Esophagus squamous epithelium (tissue), 5 donors: ENCODE measurements around the gene FAM83F. TPM values are rescaled to one million over a fixed set of nuclear protein-coding genes. Genes with fewer than 3 reads are reported as not detected.
A peak's percentile ranks its signal among the peaks of the same experiment; 100 is the strongest.

Source experiments
- DNase-seq: peaks from one replicate; lab custom pipeline; 2025; lab: John Stamatoyannopoulos, UW
- H3K27ac ChIP-seq, 4 donors: fragments of 200-600 bp; sonication (generic); one replicate each; pipeline ENCODE4 v1.5.1; 2016 to 2019; ENCODE audit warnings: mild to moderate bottlenecking in 1 of 4
- H3K27me3 ChIP-seq, 4 donors: fragments of 200-600 bp; sonication (generic); 1 replicate in 3 of 4; 2 replicates in 1 of 4; pipeline versions ENCODE4 v1.5.1 to v1.6.0; 2017 to 2021; ENCODE audit warnings: antibody characterized with exemption in 1 of 4
- H3K36me3 ChIP-seq, 3 donors: fragments of 200-600 bp; sonication (generic); one replicate each; pipeline ENCODE4 v1.5.1; 2016 to 2019
- H3K4me1 ChIP-seq, 3 donors: fragments of 200-600 bp; sonication (generic); one replicate each; pipeline ENCODE4 v1.5.1; 2017 to 2019
- H3K4me3 ChIP-seq, 4 donors: fragments of 200-600 bp; sonication (generic); 1 replicate in 3 of 4; 2 replicates in 1 of 4; pipeline ENCODE4 v1.5.1; 2016 to 2019; ENCODE audit warnings: mild to moderate bottlenecking in 2 of 4, moderate library complexity in 1 of 4
- H3K9me3 ChIP-seq, 3 donors: fragments of 200-600 bp; sonication (generic); one replicate each; pipeline ENCODE4 v1.5.1; 2016 to 2019
- CTCF ChIP-seq, 6 experiments: fragments of 450-650 bp in 4 of 6; fragments of 200-600 bp in 2 of 6; sonication (generic) in 2 of 6; IDR thresholded peaks; one replicate each; pipeline ENCODE4 v1.5.1; 2016 to 2019; ENCODE audit warnings: antibody characterized with exemption in 6 of 6, mild to moderate bottlenecking in 4 of 6, moderate library complexity in 4 of 6
- POLR2A ChIP-seq, 4 donors: fragments of 450-650 bp; IDR thresholded peaks; one replicate each; pipeline ENCODE4 v1.6.1; 2017; ENCODE audit warnings: antibody characterized with exemption in 4 of 4, mild to moderate bottlenecking in 4 of 4, moderate library complexity in 3 of 4
- WGBS, 2 donors: methylation state at CpG; one replicate each; pipeline ENCODE4 v1.1.5; 2018; 5-methylcytosine and 5-hydroxymethylcytosine counted together
- intact Hi-C: fragments of 100-400 bp; cut with DNase I; formaldehyde crosslinking; loops from one replicate; pipeline ENCODE4 v1.15.0; 2022
- total RNA-seq, 4 donors: library from RNA; depleted of rRNA; stranded (reverse); fragments of >200 nt; gene quantifications; one replicate each; pipeline ENCODE4 v1.1.0, GENCODE V29; 2016
- donor health status: DM: yes; HTN: yes; CAD: no.

The FAM83F gene
- total RNA-seq, 4 donors from 2014 or later = 25.5 to 39.2 (median 29.6) TPM

GRCh38 chr22:40015358-40015976 is 20.7 kb downstream of the FAM83F start:
- Histone ChIP-seq H3K4me3 (no peak overlapping the region), H3K27me3 (peaks cover 0 to 25% (median 0%) of the 10 kb centered on the region in 4 donors), H3K9me3 (no peaks in the 10 kb centered on the region), H3K27ac (peak overlapping the region; percentile 28 to 85 (median 68)), H3K4me1 (peaks cover 3 to 70% (median 50%) of the 10 kb centered on the region in 3 donors), H3K36me3 (peaks cover 0 to 6% (median 0%) of the 10 kb centered on the region in 3 donors)
- intact Hi-C loops = no loop called here
- TF ChIP-seq CTCF (IDR thresholded peaks at IDR 0.05) (no peak), POLR2A (IDR thresholded peaks at IDR 0.05) (no peak)
- DNase-seq = no peak
- 41 to 62% methylated on average over 9 to 10 of the region's 10 CpGs for WGBS, 2 donors

DNA sequence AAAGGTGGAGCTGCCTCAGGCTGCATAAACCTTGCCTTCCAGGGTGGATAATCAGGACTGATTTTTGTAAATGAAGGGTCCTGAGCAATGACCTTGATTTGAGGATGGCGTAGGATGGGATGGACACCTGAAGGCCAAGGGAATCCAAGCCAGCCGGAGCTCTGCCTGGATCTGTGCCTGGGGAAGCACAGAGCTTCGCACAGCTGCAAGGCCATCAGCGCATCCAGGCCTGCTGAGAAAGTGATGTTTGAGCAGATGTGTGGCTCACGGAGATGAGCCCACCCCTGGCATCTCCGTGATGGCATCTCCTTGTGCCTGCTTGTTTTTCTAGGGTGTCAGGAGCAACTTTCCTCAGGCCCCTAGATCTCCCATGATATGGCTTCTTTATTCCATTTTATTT is 23.3 kb downstream of the FAM83F start:
- TF ChIP-seq CTCF (IDR thresholded peaks at IDR 0.05) (no peak), POLR2A (IDR thresholded peaks at IDR 0.05) (no peak)
- H3K36me3 ChIP-seq = peaks cover 0 to 18% (median 0%) of the 10 kb centered on the region in 3 donors
- intact Hi-C loops = no loop called here
- H3K27me3 ChIP-seq = peaks cover 0 to 8% (median 0%) of the 10 kb centered on the region in 4 donors
- no peak overlapping the region for H3K4me3 ChIP-seq
- peaks cover 4 to 91% (median 73%) of the 10 kb centered on the region in 3 donors for H3K4me1 ChIP-seq
- peak overlapping the region; percentile 14 to 85 (median 56) for H3K27ac ChIP-seq
- 51 to 81% methylated on average over 6 of the region's 6 CpGs for WGBS, 2 donors
- DNase-seq = no peak
- no peaks in the 10 kb centered on the region for H3K9me3 ChIP-seq

- Histone ChIP-seq H3K36me3 (peaks cover 0 to 22% (median 0%) of the 10 kb centered on the region in 3 donors), H3K27ac (peak overlapping the region; percentile 5 to 84 (median 66)), H3K27me3 (peaks cover 0 to 8% (median 0%) of the 10 kb centered on the region in 4 donors), H3K9me3 (no peaks in the 10 kb centered on the region), H3K4me3 (no peak overlapping the region), H3K4me1 (peaks cover 8 to 100% (median 83%) of the 10 kb centered on the region in 3 donors)
- intact Hi-C loops = no loop called here
- no peak for TF ChIP-seq POLR2A (IDR thresholded peaks at IDR 0.05)
- TF ChIP-seq CTCF (IDR thresholded peaks at IDR 0.05) = no peak
- 54 to 72% methylated on average over 4 to 5 of the region's 9 CpGs for WGBS, 2 donors
- DNase-seq = no peak
These were observed 24.3 kb downstream of the FAM83F start for GRCh38 chr22:40019100-40019499.

GRCh38 chr22:40020956-40021355 is 26.2 kb downstream of the FAM83F start:
- DNase-seq = no peak
- H3K27ac ChIP-seq = peak overlapping the region; percentile 63 to 84 (median 76)
- no peaks in the 10 kb centered on the region for H3K9me3 ChIP-seq
- TF ChIP-seq CTCF (IDR thresholded peaks at IDR 0.05) = no peak
- WGBS, 2 donors = 60 to 62% methylated on average over 1 to 3 of the region's 7 CpGs
- peaks cover 0 to 8% (median 0%) of the 10 kb centered on the region in 4 donors for H3K27me3 ChIP-seq
- no peak overlapping the region for H3K4me3 ChIP-seq
- H3K4me1 ChIP-seq = peaks cover 8 to 93% (median 77%) of the 10 kb centered on the region in 3 donors
- intact Hi-C loops = no loop called here
- H3K36me3 ChIP-seq = peaks cover 0 to 36% (median 0%) of the 10 kb centered on the region in 3 donors

- Histone ChIP-seq H3K27ac (peak overlapping the region; percentile 63 to 84 (median 76)), H3K27me3 (peaks cover 0 to 8% (median 0%) of the 10 kb centered on the region in 4 donors), H3K4me1 (peaks cover 8 to 88% (median 76%) of the 10 kb centered on the region in 3 donors), H3K36me3 (peaks cover 0 to 40% (median 0%) of the 10 kb centered on the region in 3 donors), H3K9me3 (no peaks in the 10 kb centered on the region), H3K4me3 (no peak overlapping the region)
- intact Hi-C loops = no loop called here
- WGBS, 2 donors = 30% methylated on average over 8 of the region's 34 CpGs; no CpG with 5 or more reads in 1 of the 2 donors
- TF ChIP-seq POLR2A (IDR thresholded peaks at IDR 0.05) (no peak), CTCF (IDR thresholded peaks at IDR 0.05) (no peak)
- DNase-seq = no peak
These were observed 26.7 kb downstream of the FAM83F start for GRCh38 chr22:40021401-40022000.
